NCI-H226 (cell line): ENCODE results near the gene TFF3.

Source experiments
- DNase-seq: peaks from one replicate; pipeline ENCODE4 v3.0.0-alpha.2; 2015

The TFF3 gene

DNA sequence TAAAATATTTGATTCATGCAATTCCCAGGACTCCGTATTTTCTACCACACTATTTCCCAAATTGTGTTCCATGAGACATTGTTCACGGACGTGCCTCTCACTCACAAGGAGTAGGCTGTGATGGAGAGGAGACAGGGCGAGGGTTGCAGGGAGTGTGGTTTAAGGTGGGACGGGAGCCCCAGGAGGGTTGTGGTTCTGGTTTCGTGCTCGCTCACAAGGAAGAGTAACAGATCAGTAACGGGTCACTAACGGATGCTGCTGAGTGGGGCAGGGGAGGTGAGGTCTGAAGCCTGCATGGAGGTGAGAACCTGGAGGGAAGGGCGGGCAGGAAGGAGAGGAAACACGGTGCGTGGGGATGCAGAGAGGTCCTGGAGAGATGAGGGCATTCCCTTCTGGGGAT lies 28.8 kb downstream of the TFF3 start:
- no peak for DNase-seq

DNA sequence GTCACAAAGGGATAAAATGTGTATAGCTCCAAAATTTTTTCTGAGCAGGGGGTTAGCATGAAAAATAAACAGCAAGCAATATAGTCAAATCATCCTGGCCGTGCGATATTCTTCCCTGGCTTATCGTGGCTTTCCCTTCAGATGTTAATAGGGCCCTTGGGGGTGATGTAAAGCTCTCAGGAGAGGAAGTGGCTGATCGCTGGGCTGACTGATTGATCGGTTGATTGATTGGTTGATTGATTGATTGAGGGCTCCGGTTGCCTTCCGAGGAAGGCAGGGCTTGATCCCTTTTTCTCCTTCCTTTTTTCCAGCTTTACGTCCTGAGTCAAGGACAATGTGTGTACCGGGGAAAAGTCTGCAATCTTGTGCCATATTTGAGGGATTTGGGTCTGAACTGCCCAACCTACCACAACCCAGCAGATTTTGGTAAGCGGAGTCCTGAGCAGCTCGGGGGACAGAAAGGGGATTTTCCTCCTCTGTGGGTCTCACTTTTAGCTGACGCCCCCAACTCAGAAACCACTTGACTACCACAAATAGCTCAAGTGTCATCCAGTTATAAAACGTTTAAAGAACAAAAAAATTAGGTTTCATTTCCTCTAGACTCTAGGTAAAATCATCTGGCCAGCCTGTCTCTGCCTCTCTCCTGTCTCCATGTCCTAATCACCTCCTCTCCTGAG lies 29.5 kb downstream of the TFF3 start:
- DNase-seq, result no peak

DNA sequence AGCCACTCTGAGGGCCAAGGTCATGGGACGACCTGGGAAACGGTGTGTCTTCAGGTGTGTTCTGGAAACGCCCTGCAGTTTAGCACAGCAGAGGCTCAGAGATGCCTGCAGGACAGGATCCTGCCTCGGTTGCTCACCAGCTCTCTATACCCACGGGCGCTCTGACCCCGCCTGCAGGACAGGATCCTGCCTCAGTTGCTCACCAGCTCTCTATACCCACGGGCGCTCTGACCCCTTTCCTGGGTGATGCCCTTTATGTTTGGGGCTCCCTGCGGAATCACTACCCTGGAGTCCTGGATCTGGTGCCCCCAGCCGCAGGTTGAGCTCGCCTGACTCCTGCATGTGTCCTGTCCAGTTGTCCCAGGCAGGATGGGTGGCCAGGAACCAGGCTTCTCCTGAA lies 32.5 kb downstream of the TFF3 start:
- no peak for DNase-seq

DNA sequence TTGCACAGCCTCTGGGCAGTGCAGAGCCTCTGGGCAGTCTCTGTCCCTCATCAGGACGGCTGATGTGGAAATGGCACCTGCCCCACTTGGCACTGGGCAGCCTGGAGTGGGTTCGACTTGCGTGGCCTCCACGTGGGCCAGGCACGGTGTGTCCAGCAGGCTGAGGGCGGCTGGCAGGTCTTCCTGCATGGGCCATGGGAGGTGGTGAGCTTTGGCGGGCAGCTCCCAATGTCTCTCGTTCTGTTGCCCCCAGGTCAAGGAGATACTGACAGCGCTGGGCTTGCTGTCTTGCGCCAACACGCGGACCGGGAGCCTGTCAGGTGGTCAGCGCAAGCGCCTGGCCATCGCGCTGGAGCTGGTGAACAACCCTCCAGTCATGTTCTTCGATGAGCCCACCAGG lies 33.2 kb downstream of the TFF3 start:
- no peak for DNase-seq

DNA sequence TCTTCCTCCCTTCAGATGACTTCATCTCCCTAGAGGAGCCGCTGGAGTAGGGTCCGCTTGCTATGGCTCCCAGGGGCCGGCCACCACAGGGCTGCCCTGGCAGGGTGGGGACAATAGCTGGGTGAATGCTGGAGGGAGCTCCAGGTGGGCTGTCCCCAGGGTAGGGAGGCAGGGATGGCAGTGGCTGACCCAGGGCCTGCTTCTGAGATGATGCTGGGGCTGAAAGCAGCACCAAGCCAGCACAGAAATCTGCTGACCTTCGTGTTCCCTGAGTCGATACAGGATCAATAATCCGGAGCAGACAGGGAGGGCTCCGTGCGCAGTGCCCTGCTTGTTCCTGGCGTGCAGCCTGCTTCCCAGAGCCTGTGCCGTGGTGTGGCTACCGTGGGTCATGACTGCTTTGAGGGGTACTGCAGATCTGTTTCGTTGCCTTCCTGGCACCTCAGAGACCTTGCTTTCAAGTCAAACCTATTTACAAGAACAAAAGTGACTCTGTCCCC lies 34.0 kb downstream of the TFF3 start:
- DNase-seq, result no peak

DNA sequence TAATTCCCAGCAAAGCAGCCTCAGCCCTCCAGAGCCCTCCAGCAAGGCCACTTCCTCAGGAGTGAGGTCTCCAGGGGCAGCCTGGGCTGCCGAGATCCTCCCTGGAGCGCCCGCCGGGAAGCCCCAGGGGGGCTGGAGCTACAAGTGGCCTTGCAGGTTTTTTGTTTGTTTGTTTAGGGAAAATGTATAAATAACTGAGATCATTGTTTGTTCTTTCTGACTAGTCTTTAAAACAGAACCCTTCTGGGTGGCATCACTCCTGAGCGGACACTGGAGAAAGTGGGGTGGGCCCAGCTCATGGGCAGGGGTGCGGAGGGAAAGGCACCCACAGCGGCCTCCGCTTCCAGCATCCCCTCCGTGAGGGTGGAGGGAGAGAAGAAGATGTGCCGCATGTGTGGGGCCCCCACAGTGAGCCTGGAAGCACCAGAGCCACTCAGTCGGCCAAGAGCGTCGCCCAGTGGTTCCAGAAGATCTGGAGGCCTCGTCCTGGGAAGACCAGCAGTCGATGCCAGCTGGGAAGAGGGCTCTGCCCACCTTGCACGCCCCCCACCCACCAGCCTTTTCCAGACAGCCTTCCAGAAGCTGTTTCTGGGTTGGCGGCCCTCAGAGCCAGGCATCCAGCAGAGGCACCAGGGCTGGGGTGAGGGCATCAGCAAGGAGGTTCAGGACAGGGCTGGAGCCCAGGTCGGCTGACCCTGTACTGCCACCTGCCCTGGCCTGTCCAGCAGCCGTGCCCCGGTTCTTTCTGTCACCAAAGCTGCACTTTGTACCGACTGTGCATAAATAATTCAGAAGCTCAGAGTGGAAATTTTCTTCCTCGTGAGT lies 34.6 kb downstream of the TFF3 start:
- DNase-seq, result no peak

DNA sequence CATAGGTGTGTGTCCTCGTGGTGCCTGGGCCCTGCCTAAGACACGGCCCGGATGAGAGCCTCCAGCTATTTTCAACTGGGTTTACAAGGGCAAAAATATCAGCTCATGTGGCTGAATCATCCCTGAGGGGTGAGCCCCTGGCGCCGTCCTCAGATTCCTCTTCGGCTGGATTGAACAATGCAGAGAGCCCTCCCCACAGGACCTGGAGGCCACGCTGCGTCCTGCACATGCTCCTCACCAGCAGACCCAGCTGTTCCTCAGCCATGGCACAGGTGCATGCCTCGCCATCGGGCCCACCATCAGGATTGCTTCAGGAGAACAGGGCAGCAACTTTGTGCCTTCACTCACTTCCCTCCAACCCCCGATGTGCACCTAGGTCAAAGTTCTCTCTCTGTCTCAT lies 35.3 kb downstream of the TFF3 start:
- DNase-seq, result no peak

DNA sequence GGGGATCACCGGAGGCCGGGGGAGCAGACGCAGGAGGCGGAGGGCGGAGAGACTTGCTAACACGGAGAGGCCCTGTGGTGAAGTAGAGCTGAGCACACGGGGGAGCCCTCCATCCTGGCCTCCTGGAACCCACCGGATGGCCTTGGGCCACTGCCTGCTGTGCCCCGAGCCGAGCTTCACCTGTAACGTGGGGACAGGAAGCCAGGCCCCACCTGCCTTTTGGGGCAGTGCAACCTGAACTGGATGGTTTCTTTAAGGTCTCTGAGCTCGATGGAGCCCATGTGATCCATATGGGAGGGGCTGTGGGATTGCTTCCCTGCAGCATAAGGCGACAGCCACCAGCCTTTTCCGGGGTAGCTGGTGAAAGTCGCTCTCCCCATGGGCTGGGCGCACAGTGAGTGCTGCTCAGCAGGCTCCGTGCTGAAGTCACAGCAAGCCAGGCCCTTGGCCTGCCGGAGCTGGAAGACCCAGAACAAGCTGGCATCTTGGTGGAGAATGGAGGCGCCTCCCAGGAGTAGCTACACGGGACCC lies 35.8 kb downstream of the TFF3 start:
- DNase-seq, result no peak

DNA sequence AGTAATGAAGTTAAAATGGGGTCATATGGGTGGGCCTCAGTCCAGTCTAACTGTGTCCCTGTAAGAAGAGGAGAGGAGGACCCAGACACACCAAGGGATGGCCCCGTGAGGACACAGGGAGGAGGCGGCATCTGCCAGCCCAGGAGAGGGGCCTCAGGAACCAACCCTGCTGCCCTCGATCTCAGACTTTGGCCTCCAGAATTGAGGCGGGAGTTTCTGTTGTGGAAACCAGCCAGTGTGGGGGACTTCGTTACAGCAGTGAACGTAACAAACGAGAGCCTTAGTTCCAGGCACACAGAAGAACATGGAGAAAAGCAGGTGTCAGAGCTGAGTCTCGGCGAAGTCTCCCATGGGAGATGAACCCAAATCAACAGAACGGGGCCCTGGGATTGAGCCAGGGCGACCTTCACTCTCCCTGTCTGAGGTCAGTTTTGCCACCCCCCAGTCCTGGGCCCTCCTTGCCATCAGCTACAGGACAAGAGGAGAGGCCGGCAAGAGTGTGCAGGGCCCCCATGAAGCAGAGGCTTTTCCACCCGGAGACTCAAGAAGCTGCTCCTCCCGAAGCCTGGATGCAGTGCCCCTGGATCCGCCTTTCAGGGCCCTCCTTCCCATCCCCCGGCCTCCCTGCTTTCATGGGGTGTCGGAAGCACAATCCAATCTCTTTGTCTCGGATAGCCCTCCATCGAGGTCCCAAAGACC lies 36.6 kb downstream of the TFF3 start:
- no peak for DNase-seq

DNA sequence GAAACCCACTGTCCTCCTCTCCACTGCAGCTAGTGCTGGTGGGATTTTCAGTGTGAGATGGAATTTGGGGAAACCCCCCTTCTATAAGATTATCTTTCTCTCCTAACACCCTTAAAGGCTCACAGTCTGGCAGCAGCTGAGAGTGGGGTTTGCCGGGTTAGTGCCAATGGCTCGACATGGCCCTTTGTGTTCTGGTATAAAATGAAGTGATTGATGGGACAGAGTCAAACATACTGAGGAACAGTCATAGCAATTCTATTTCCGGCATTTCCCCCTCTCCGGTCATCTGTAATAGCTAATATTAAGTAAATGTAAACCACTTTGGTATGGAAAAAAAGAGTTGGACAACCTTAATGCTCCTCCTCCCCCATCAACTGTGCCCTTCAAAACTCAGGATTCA lies 37.6 kb downstream of the TFF3 start:
- no peak for DNase-seq

DNA sequence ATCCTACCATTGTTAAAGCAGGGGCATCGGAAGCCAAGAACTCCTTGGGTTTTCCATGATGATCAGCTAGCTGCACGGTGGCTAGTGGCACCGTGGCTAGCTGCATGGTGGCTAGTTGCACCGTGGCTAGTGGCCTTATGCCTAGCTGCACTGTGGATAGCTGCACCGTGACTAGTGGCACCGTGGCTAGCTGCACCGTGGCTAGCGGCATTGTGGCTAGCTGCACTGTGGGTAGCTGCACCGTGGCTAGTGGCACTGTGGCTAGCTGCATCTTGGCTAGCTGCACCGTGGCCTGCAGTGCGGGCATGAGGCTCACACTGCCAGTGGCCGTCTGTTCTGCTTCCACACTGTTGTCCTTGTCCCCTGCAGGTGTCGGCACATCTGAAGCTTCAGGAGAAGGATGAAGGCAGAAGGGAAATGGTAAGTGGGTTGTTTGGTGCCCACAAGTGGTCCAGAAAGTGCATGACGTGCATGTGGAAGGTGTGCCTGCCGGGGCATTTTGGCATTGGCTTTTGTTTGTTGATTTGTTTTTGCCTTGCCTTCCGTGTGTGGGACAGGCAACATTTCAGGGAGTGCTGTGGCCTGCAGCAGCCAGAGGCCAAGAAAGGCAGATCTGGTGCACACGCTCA lies 38.6 kb downstream of the TFF3 start:
- DNase-seq, result no peak

DNA sequence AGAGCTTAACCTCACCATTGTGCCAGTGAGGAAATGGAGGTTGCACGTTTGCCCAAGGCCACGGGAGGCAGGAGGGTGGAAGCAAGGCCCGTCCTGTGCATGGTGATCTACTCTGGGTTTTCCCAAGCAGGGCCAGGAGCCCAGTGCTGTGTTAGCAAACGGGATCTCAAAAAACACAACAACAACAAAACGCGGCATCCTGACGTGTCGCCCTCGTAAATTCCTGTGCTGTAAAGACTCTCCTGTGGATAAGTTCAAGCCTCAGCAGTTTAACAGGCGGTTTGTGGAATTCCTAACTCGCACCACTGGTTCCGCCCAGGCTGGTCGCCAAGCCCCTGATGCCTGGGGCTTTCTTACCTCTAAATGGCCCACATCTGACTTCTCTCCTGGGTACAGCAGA lies 39.1 kb downstream of the TFF3 start:
- no peak for DNase-seq

DNA sequence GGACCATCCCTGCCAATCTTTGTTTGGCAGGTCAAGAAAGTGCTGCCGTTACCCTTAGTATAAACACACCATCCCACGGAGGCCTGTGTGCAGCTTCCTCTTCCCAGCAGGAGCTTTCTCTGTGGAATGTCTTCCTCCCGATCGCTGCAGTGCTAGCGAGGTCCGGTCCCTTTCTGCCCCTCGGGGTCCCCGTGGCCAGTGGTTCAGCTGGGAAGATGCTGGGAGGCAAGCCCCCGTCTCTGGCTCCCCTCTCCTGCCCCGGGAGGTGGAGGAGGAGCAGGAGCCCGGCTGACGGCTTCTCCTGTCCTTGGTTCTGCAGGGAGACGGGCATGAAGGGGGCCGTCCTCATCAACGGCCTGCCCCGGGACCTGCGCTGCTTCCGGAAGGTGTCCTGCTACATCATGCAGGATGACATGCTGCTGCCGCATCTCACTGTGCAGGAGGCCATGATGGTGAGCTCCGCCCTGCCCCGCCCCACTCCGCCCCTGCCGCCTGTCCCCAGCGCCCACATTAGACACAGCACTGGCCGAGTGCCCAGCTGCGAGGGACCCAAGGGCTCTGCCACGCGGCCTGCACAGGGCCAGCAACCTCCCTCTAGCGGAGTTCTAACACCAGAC lies 42.1 kb downstream of the TFF3 start:
- DNase-seq, result no peak

DNA sequence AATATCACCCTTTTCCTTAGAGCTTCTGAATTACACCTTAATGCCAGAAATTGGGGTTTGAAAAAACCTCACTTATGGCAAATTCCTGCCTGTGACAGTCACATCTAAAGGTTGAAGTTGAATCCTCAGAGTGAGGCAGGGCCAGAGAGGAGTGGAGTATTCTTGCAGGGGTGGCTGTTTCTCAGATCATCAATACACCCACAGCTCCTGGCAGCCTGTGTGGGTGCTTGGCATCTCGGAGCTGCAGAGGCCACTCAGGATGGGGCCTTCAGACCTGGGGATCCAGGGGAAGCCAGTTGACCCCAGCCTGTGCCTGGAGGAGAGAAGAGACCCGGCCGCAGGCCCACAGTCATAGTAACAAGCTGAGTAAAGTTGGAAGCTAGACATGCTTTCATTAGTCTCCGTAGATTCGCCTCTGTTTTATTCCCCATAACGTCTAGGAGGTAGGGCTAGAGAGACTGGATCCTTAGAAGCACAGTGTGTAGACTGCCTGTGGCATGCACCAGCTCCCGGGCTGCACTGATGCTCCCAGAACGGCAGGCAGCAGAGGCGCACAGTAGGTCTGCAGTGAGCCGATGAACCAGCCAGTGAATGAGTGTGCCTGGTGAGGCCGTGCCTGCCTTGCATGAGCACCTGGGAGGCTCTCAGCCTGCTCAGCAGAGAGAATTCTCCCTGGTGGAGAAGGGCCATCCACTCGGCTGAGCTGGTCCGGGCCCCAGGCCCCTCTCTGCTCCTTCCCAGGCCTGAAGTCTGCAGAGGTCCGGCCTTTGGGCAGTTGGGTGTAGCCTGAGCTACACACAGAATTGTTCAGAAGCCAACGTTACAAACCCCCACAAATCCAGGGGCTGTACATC lies 42.9 kb downstream of the TFF3 start:
- DNase-seq, result no peak

DNA sequence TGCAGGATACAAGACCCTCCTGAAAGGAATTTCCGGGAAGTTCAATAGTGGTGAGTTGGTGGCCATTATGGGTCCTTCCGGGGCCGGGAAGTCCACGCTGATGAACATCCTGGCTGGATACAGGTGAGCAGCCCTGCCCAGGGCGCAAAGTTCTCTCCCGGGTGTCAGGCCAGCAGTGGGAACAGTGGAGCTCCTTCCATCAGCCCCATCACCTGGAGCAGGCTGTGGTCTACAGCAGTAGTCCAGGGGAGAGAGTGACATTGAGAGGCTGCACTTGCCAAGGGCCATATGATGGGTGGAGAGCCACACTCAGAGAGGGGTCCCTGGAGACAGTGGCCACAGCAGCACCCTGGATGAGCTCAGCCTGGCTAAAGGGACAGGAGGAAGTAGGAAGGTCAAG lies 44.1 kb downstream of the TFF3 start:
- no peak for DNase-seq

DNA sequence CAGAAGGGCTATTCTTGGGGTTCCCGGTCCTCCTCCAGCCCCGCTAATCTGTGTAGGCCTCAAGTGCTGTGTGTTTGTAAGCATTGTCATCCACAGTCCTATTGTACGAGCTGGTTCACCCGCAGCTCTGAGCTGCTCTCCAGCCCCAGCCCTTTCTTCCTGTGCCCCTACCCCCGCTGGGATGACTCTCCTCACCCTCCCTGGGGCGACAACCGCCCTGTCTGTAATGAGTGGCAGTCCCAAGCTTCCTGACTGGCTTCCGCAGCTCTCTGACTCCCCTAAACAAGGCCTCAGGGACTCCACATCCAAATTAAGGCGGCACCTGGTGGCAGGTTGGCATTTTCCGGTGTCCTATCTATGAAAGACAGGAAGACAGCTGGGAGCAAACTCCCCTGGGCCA lies 45.8 kb downstream of the TFF3 start:
- no peak for DNase-seq

DNA sequence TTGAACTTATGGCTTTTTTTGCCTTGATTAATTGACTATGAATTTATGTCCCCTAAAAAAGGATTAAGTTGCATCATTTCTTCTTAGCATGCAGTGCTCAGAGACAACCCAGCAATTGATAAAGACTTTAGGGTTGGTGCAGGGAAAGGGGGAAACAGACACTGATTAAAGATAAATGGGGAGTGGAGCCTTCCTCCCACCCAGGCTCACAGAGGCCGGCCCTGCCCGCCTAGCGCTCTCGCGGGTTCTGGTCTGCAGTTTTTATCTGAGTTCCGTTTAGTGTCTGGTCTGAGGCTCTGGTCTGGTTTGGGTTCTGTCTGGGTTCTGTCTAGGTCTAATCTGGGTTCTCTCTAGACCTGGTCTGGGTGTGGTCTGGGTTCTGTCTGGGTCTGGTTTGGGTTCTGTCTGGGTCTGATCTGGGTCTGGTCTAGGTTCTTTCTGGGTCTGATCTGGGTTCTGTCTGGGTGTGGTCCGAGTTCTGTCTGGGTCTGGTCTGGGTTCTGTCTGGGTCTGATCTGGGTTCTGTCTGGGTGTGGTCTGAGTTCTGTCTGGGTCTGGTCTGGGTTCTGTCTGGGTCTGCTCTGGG lies 48.1 kb downstream of the TFF3 start:
- DNase-seq, result no peak

DNA sequence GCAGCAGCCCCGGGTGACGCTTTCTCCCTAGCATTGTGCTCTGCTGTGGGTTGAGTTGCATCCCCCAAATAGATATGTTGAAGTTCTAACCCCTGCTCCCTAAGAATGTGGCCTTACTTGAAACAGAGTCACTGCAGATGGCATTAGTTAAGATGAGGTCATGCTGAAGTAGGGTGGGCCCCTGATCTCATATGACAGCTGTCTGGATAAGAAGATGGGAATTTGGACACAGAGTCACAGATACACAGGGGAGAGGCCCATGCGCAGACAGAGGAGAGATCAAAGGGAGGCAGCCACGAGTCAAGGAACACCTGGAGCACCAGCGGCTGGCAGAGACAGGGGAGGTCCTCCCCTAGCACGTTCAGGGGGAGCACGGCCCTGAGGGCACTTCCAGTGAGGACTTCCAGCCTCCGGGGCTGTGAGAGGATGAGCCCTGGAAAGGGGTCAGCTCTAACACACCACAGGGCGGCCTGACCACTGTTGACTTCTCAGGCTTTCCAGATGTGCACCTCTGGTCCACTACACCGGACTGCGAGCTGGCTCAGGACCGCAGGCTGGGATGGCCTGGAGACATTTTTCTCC lies 49.9 kb downstream of the TFF3 start:
- DNase-seq, result no peak

DNA sequence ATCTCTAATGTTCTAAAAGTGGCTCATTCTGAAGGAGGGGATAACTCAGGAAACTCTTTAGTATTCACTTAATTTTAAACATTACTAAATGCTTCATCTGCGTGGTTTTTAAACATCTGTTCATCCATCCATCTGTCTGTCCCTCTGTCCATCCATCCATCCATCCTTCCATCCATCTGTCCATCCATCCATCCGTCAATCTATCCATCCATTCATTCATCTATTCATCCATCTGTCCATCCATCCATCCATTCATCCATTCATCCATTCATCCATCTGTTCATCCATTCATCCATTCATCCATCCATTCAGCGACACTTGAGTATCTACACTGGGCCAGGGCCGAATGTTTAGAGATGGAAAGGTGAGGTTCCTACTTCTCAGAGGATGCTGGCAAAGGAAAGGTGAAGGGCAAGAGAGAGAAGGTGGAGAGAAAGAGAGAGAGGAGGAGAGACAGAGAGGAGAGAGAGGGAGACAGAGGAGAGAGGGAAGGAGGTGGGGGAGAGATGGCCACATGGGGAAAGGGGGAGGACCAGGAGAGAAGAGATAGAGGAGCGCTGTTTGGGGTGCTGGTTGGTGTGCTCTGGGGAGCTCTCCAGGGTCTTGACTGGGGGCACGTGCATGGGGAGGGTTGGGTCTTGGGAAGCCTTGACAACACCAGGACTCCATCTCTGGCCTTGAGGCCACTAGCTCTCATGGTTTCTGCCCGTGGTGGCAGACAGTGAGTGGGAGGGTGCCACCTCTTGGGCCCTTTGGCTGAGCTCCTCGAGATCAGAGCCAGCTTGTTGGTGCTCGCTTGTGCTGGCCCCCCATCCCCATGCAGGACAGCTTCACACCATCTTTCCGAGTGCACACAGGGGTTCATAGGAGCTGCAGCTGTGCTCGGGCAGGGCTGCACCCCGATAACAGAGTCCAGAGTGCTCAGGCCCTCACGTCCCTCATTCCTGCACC lies 50.7 kb downstream of the TFF3 start:
- DNase-seq, result no peak
